T-helper 1 cell treated with Interleukin-12 subunit alpha and Interleukin-12 subunit beta and Interleukin-4 antibody, amounts not matched to agents 30 μg/mL and 1 μg/mL, for 36 hours (primary cell): ENCODE results near the gene PCSK6.
A peak's percentile ranks its signal among the peaks of the same experiment; 100 is the strongest.
"Not testable (repeated sequence)": the region's sequence is repeated elsewhere in the genome, so short reads cannot be mapped to it uniquely, and the experiment has no call there.

Experiments
- H3K27ac Mint-ChIP-seq: one replicate; pipeline ENCODE4 v1.8.0; 2021; ENCODE audit warnings: mild to moderate bottlenecking, mixed read lengths
- H3K27me3 Mint-ChIP-seq: one replicate; pipeline ENCODE4 v1.8.0; 2021; ENCODE audit warnings: low read depth, mixed read lengths
- H3K36me3 Mint-ChIP-seq: one replicate; pipeline ENCODE4 v1.8.0; 2021; ENCODE audit warnings: low read depth, mixed read lengths
- H3K4me1 Mint-ChIP-seq: one replicate; pipeline ENCODE4 v1.8.0; 2021; ENCODE audit warnings: low read depth, mixed read lengths
- H3K4me3 Mint-ChIP-seq: one replicate; pipeline ENCODE4 v1.8.0; 2021; ENCODE audit warnings: mild to moderate bottlenecking, moderate library complexity, mixed read lengths
- H3K9me3 Mint-ChIP-seq: one replicate; pipeline ENCODE4 v1.8.0; 2021; ENCODE audit warnings: mixed read lengths

Gene PCSK6

DNA sequence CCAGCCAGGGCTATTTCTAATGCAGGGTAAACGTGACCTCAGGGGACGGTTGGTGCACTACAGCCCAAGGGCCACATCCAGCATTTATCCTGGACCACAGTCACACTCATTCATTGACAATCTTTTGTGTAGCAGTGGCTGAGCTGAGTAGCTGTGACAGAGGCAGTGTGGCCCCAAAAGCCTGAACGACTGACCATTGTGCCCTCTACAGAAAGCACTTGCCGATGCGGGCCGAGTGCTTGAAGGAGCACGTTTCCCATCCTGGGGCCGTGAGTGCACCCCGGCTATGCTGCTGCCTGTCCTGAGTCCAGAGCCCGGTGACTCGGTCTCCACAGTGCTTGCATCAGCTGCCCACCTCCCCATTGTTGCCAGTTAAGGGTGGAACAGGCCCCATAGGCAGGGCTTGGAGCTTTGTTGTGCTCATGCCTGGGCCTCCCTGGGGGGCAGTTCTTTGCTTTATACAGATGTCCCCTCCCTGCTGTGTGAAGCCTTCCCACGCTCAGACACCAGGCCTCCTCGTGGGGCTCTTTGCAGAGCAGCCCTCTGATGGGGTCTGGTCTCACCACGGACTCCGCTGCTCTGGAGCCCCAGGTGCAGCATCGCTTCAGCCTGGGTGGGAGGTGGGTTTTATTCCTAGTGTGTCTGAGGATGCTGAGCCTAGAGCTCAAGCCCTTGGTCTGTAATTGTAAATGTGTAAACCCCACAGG lies 181.5 kb downstream of the PCSK6 start:
- H3K36me3 Mint-ChIP-seq = no peaks in the 10 kb centered on the region
- H3K9me3 Mint-ChIP-seq = no peaks in the 10 kb centered on the region
- H3K4me3 Mint-ChIP-seq = no peak overlapping the region
- no peaks in the 10 kb centered on the region for H3K27me3 Mint-ChIP-seq
- no peak overlapping the region for H3K27ac Mint-ChIP-seq
- no peaks in the 10 kb centered on the region for H3K4me1 Mint-ChIP-seq

DNA sequence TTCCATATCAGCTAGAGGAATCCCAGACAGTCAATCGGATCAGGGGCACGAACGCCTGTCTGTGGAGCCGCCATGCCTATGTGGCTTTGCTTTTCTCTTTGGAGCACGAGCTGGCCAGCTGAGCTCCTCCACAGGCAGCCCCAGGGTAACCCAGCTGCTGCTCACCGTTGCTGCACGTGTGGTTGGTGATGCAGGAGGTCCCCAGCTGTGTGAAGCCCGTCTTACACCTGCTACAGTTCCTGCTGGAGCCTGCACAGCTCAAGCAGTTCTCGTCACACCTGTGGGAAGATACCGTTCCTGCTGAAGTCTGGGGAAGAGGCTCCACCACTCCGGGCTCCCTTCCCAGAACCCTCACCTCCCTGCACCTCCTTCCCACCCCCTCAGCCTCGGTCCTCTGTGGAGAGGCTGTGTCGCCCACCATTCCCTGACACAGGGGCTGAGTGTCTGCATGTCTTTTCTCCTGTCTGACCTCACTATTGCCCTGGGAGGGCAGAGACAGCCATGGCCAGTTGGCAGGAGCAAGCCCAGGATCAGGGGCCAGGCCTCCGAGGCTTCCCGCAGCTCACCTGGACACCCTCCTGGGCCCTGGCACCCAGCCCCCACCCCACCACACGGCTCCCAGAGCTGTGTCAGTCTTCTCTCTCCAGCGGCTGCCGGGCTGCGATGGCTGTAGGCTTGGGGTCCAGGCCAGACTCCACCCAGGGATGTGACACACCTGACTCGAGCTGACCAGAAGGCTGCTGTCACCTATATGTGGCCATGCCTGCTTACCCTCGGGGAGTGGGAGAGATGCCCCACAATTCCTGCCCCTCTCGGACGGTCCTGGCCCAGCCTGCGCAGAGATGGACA lies 182.2 kb downstream of the PCSK6 start:
- Mint-ChIP-seq H3K4me1 (no peaks in the 10 kb centered on the region), H3K4me3 (no peak overlapping the region), H3K36me3 (no peaks in the 10 kb centered on the region), H3K27ac (no peak overlapping the region), H3K9me3 (no peaks in the 10 kb centered on the region), H3K27me3 (no peaks in the 10 kb centered on the region)

DNA sequence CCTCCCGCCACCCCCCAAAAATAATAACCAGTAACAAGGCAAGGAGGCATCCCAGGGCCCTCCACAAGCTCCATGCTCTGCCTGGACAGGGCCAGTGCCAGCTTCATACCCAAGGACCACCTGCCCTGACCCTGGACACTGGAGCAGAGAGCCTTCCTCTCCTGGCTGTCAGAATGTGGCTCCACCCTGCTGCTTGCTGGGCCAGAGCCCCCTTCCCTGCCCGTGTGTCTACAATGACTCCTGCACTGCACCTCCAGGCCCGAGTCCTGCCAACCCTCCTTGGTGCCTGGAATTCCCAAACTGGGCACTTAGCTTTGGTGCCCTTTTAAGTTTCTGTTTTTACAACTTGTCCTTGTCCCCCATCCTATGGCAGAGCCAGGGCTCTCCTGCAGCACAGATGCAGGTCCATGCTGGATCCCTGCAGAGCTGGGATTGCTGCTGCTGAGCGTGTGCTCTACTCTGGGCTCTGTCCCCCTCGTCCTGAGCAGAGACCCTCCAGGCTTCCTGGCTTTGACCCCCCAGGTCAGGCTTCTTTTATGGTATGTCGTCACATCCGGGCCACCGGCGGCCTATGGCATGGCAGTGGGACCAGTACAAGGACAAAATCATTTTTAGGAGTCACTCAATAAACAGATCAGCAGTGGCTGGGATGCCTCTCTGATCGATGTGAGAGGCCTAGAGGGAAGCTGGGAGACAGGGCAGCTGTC lies 183.0 kb downstream of the PCSK6 start:
- Mint-ChIP-seq H3K4me3 (no peak overlapping the region), H3K27me3 (no peaks in the 10 kb centered on the region), H3K36me3 (no peaks in the 10 kb centered on the region), H3K9me3 (no peaks in the 10 kb centered on the region), H3K4me1 (no peaks in the 10 kb centered on the region), H3K27ac (no peak overlapping the region)

DNA sequence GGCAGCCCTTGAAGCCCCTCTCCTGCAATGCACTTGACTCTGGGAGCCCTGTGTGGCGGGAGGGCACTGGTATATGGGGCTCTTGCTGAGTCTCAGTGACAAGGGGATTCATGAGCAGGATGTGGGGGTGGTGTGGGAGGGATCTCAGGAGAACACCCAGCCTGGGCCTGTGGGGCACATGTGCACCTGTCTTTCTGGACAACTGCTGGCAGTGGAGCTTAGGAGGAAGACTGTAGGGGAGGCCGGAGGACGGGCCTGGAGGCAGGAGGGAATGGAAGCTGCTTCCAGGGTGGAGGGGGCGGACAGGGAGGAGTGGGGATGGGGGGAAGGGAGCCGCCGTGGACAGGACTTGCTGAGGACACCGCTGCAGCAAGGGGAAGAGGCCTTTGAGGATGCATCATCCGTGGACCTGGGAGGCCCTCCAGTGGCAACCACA lies 183.7 kb downstream of the PCSK6 start:
- H3K27ac Mint-ChIP-seq = no peak overlapping the region
- H3K4me1 Mint-ChIP-seq = no peaks in the 10 kb centered on the region
- no peaks in the 10 kb centered on the region for H3K9me3 Mint-ChIP-seq
- H3K36me3 Mint-ChIP-seq = no peaks in the 10 kb centered on the region
- H3K4me3 Mint-ChIP-seq = no peak overlapping the region
- H3K27me3 Mint-ChIP-seq = no peaks in the 10 kb centered on the region

DNA sequence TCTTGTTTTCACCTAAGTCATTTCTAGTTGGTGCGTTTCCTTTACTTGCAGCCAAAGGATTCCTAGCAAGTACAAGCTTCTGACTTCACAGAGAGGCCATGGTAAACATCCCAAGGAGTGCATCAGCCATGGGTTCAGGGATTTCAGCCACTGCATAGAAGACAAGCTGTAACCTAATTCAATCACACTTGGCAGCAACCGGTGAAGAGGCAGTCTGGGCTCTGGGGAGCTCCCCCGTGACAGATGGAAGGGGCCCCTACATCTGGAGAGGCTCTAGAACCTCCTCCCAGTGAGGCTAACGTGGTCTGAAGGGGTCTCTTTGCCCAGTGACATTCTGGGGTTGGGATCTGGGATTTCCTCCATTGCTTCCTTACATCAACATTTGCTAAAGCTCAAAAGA lies 186.1 kb downstream of the PCSK6 start:
- H3K27ac Mint-ChIP-seq = no peak overlapping the region
- no peaks in the 10 kb centered on the region for H3K9me3 Mint-ChIP-seq
- H3K36me3 Mint-ChIP-seq = no peaks in the 10 kb centered on the region
- H3K4me3 Mint-ChIP-seq = no peak overlapping the region
- no peaks in the 10 kb centered on the region for H3K27me3 Mint-ChIP-seq
- H3K4me1 Mint-ChIP-seq = no peaks in the 10 kb centered on the region

DNA sequence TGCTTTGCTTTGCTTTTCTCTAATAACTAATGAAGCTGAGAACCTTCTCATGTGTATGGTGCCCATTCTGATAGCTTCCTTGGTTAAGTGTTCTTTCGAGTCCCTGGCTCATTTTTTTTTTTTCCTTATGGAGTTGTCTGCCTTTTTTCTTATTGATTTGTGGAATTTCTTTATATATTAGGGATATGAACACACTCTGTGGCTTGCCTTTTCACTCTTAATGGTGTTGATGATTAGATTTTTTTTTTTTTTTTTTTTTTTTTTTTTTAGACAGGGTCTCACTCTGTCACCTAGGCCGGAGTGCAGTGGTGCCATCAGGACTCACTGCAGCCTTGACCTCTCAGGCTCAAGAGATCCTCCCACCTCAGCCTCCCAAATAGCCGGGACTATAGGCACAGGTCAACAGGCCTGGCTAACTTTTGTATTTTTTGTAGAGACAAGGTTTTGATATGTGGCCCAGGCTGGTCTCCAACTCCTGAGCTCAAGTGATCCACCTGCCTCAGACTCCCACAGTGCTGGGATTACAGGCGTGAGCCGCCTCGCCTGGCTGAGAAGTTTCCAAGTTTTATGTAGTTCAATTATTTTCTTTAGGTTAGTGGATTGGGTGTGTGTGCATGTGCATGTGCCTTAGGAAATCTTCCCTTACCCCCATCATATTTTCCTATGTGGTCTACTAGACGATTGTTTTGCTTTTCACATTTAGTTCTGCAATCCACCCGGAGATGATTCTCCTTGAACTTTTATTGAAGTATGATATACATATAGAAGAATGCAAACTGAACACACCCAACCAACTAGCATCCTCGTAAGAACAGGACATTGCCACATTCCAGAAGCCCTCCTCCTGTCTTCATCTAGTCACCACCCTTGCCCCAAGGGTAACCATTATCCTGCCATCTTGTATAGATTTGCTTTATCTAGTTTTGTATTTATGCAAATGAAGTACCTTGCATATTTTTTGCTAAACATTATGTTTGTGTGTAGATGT lies 192.8 kb downstream of the PCSK6 start:
- Mint-ChIP-seq H3K36me3 (peaks cover 15% of the 10 kb centered on the region), H3K9me3 (no peaks in the 10 kb centered on the region), H3K4me1 (peaks cover 26% of the 10 kb centered on the region), H3K27ac (peak overlapping the region; percentile 15), H3K4me3 (peak overlapping the region; percentile 82), H3K27me3 (no peaks in the 10 kb centered on the region)

DNA sequence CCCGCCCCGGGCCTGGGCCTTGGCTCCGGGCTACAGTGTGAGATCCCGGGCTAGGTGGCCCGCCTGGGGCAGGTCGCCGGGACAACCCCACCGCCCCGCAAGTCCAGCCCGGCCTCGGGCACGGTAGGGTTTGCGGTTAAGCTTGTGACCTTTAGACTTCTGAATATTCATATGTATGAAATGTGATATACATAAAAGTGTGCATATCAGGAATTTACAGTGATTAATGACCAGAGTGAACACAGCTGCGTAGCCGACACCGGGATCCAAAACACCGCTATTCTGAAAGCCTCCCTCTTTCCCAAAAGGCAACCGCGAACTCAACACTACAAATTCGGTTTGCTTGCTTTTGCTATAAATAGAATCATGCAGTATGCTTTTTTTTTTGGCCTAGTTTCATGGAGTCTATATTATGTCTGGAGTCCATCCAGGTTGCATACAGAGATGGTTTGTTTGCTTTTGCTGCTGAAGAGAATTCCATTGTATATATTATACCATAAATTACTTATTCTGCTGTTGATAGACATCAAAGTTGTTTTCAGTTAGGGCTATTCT lies 193.8 kb downstream of the PCSK6 start:
- Mint-ChIP-seq H3K9me3 (no peaks in the 10 kb centered on the region), H3K4me3 (peak overlapping the region; percentile 98), H3K27me3 (no peaks in the 10 kb centered on the region), H3K36me3 (peaks cover 22% of the 10 kb centered on the region), H3K27ac (peak overlapping the region; percentile 74), H3K4me1 (peaks cover 29% of the 10 kb centered on the region)

DNA sequence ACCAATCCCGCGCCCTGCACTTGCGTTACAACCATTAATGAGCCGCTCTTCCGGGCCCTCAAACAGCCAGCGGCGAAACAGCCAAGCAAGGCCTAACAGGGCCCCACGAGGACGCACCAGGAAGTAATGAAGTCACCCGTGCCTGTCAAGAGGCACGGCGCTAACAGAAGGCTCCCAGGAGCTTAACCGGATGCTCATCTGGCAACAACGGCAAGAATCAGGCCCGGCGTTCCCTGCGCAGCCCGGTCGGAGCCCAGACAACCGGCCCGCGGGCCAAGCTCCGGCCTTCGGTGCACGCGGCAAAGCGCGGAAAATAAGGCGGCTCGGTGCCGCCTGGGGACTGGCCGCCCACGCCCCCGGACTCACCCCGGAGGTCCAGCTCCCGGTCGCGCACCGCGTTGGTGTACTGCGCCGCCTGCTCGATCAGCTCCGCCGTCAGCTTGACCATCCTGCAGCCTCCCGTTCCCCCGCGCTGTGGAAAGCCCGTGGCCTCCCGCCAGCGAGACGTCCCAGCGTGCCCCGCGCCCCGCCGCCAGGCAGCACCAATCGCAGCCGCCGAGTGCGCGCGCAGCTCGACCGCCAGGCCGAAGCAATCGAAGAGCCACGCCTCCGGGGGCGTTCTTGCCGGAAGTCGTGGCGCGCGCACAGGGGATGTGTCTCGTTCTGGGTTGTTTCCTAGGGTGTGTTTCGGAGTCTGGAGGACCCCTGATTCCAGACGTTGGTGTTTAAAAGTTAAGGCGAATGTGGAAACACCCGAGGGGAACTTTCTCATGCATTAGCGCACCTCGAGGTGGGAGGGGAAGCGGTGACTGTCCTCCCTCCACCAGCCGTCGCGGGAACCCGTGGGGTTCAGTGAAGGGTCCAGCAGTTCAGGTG lies 194.5 kb downstream of the PCSK6 start, which contains the start of gene SNRPA1:
TSS of gene SNRPA1 (minus strand) at position 518 of the 876 bp plus-strand sequence. CDS start at position 448, 70 bp downstream.
- Mint-ChIP-seq H3K27ac (peak within 1 kb of the TSS; percentile 95), H3K4me1 (peaks cover 31% of the 10 kb centered on the region), H3K27me3 (no peaks in the 10 kb centered on the region), H3K9me3 (no peaks in the 10 kb centered on the region), H3K36me3 (peaks cover 26% of the 10 kb centered on the region), H3K4me3 (peak within 1 kb of the TSS; percentile 98)

DNA sequence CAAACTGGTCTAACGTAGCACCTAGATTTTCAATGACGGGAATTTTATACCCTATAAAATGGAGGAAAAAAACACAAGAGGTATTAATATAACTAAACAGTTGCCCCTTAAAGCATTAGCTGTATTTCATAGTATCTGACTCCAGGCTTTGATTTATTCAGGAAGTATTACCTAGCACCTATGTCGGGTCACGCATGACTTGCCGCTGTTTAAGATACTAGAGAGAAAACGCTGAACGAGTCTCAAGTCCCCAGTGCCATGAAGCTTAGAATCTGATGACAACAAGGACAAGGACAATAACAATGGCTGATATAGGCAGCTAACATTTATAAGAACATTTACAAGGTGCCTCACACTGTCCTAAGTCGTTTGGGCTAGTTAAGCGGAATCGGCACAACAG lies 196.4 kb downstream of the PCSK6 start:
- H3K4me3 Mint-ChIP-seq = peak overlapping the region; percentile 98
- no peaks in the 10 kb centered on the region for H3K9me3 Mint-ChIP-seq
- peaks cover 40% of the 10 kb centered on the region for H3K4me1 Mint-ChIP-seq
- peaks cover 39% of the 10 kb centered on the region for H3K36me3 Mint-ChIP-seq
- H3K27ac Mint-ChIP-seq = peak overlapping the region; percentile 95
- H3K27me3 Mint-ChIP-seq = no peaks in the 10 kb centered on the region

DNA sequence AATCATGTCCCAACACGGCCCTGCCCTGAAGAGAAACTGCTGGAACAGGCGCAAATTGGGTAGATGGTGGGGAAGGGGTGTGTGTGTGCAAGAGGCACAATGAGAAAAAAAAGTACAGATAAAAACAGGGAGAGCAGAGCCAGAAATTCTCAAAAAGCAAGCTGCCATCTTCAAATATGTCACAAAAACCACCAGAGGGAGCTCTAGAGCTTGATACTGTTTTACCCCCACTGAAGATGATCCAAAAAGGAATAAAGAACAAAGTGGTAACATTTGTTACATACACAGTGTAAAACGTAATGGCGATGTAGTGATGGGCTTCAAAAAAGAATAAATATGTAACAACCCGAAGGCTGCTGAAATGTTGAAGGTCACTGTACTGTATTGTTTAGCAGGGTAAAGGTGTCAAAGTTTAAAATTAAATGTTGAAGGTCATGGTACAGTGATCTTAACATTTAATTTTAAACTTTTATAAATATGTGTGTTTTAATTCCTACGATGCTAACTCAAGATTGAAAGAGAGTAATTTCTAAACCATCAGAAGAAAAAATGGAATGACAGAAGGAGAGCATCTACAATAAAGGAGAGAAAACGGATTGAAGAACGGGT lies 200.5 kb downstream of the PCSK6 start:
- Mint-ChIP-seq H3K9me3 (no peaks in the 10 kb centered on the region), H3K27ac (no peak overlapping the region), H3K4me1 (peaks cover 38% of the 10 kb centered on the region), H3K36me3 (peaks cover 67% of the 10 kb centered on the region), H3K4me3 (no peak overlapping the region), H3K27me3 (no peaks in the 10 kb centered on the region)

DNA sequence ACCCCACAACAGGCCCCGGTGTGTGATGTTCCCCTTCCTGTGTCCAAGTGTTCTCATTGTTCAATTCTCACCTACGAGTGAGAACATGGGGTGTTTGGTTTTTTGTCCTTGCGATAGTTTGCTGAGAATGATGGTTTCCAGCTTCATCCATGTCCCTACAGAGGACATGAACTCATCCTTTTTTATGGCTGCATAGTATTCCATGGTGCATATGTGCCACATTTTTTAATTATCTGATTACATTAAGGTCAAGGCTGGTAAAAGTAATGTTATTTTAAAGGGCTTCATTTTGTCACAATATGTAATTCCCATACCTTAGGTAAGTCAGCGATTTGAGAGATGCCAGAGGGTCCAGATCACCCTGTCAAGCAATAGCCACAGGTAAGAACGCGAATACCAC lies 202.2 kb downstream of the PCSK6 start:
- H3K27me3 Mint-ChIP-seq, H3K4me3 Mint-ChIP-seq, H3K9me3 Mint-ChIP-seq, H3K27ac Mint-ChIP-seq: not testable (repeated sequence)
- peaks cover 28% of the 10 kb centered on the region for H3K4me1 Mint-ChIP-seq
- peaks cover 69% of the 10 kb centered on the region for H3K36me3 Mint-ChIP-seq

DNA sequence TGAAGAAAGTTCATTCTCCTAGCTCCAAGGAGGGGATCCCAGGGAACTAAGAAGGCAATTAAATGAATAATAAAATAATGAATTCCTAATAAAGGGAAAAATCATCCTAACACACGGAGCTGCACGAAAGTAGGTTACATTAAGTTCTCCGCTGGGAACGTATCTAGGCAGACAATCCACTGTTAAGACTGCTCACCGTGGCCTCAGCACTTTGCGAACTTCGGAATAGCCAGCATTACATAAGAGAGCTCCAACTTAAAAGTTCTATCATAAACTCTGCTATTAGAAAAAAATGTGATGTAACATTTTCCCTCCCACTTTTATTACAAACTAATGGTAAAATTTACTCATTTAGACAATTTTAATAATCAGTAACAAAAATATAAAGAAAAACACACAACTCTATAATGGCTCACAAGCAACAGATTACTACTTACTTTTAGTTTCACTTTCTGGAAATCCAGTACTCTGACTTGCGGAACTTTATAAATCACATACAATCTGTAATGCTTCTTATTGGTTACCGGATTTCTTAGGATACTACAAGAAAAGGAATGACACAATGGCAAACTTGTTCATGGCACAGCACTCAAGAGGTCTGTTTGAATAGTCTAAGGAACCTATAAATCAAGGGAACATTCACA lies 202.9 kb downstream of the PCSK6 start:
- Mint-ChIP-seq H3K4me1 (peaks cover 22% of the 10 kb centered on the region), H3K4me3 (no peak overlapping the region), H3K36me3 (peaks cover 71% of the 10 kb centered on the region), H3K9me3 (no peaks in the 10 kb centered on the region), H3K27me3 (no peaks in the 10 kb centered on the region), H3K27ac (peak overlapping the region; percentile 67)
